ENCODE results near the gene SLC22A17.

The SLC22A17 gene

DNA sequence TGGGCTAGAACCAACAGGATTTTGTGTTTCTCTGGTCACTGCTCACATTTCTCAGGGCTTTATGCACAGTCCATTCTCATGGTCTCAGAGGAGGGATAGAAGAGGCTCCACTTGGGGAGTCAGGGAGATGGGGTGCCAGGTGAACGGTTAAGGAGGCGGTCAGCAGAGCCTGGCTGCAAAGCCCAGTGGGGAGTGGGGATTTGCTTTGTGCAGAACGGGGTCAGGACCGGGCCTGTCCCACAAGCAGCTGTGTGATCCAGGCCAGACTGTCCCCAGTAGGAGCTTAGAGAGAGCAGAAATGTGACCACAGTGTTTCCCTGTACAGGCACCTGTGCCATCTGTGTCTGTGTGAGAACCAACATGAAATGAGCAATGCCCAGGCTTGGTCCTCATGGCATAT is 28.3 kb upstream of the SLC22A17 start:
- DNase-seq: no peak

DNA sequence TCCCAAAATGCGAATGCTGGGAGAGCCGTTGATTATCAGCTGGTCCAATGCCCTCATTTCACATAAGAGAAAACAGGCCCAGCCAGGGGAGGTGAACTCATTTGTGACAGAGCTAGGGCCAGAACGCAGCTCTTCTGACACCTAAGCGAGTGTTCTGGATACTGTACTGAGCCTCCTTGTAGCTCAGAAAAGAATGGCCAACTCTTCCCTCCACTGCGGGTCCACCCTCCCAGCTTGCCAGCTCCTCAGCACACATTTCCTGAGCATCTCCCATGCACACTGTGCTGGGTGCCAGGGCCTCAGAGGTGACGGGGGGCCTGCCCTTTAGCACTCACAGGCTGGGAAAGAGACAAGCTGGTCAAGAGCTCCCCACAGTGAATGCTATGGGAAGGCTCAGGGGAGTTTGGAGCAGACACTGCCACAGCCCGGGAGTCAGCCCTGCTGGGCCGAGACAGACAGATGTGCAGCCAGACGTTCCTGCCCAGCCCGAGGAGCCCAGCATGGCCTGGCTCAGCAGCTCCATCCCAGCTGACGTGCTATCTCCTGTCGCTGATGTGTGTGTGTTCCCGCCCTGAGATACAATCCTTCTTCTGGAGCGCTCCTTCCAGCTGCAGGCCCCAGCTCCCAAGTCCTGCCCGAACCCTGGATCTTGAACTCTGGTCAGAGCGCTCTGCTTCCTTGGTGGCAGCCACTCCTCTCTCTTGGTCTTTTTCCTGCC is 27.7 kb upstream of the SLC22A17 start:
- DNase-seq: no peak

DNA sequence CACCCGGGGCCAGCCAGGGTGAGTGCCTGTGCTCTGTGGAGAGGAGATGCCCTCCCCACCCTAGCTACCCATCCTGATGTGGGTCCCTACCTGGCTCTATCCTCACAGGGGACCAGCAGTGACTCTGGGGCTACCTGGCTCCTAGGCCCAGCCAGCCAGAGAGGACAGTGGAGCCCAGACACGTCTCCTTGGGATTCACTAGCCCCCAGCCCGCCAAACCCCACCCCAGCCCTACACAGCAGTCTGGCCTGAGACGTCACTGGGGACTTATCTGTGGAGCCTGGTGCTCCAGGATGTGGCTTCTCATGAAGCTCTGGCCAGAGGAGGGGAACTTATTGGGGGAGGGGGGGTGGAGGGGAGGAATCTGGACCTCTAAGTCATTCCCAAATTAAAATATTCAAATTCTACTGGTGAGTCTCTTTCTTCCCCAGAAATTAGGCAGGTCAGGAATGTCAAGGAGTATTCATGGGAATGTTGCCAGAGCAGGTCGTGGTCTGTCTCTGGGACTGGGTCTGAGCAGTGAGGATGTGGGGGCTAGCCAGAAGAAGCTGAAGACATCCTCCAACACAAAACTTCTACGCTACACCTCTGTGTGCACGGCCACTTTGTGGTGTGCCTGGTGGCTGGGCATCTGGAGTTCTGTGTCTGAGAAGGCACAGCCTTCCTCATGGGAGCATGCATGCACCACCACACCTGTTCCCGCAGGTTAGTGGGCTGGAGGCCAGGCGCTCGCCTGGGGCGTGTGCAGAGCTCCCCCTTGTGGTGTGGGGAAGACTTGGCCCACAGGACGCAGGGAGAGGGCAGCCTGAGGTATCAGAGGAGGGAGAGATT is 26.9 kb upstream of the SLC22A17 start:
- peak; percentile 83 for DNase-seq

DNA sequence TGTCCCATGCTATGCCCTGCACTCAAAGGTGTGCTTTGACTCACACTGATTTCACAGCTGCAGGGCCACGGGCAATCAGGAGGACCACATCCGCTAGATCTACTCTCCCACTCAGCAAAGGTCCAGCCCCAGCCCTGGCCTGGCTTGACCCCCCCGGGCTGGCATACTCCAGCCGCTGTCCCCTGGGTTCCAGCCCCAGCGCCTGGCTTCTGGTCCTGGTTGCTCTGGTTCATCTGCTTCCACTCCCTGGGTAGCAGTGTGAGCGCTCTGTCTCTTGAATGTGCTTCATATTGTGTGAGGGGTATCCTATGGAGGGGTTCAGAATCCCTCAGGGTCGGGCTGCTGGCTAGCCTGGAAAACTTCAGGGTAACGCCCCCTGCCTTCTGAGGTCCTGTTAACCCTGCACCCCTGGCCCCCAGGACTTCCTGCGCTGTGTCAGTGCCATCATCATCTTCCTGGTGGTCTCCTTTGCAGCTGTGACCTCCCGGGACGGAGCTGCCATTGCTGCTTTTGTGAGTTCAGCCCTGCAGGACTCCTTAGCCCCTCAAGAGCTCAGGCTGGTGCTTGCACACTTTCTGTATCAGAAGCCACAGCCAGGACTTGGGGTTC is 26.0 kb upstream of the SLC22A17 start:
- no peak for DNase-seq

DNA sequence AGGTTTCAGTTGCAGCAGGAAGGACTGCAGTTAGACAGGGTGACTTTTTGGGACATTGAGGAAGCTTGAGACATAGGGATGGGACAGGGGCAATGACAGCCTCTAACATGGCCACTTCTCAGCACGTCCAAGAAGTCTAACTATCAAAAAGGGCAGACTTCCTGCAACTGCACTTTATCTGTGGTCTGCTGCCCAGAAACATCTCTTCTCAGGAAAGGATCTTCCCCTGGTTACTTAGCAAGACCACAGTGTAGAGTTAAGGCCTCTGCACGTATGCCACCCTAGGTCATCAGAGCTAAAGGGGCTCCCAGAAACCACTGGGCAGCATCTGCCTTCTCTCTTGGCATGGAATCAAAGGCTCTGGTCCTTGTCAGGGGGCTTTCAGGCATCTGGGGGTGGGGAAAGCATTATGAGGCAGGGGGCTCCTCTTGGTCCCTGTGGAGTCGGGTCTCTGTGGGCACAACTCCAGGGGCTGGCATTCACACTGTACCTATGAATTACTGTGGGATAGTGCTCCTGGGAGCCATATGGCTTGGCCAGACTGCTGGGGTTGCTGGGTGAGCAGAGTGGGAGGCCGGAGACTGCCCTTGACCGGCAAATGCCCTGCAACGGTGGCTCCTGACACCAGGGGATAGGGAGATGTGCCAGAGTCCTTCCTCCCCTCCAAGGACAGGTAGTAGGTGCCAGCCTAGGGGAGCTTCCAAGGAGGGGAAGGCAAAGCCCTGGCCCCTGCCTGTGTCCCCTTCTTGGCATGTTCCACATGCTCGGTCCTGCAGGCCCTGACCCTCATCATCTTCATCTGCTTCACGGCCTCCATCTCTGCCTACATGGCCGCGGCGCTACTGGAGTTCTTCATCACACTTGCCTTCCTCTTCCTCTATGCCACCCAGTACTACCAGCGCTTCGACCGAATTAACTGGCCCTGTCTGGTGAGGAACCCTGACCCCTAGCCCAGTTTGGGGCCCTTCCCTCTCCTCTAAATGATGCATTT is 25.2 kb upstream of the SLC22A17 start:
- no peak for DNase-seq

DNA sequence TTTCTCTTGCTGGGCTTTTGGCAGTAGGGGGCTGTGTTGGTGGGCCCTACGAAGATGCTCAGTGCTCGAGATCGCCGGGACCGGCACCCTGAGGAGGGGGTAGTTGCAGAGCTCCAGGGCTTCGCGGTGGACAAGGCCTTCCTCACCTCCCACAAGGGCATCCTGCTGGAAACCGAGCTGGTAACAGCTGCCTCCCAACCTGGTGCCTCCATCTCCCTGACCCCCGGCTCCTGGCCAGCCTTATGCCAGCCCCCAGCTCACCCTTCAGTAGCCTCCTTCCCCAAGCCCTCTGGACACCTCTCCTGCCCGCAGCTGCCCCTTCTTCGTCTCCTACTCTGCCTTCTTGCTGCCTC is 24.5 kb upstream of the SLC22A17 start:
- DNase-seq: no peak

DNA sequence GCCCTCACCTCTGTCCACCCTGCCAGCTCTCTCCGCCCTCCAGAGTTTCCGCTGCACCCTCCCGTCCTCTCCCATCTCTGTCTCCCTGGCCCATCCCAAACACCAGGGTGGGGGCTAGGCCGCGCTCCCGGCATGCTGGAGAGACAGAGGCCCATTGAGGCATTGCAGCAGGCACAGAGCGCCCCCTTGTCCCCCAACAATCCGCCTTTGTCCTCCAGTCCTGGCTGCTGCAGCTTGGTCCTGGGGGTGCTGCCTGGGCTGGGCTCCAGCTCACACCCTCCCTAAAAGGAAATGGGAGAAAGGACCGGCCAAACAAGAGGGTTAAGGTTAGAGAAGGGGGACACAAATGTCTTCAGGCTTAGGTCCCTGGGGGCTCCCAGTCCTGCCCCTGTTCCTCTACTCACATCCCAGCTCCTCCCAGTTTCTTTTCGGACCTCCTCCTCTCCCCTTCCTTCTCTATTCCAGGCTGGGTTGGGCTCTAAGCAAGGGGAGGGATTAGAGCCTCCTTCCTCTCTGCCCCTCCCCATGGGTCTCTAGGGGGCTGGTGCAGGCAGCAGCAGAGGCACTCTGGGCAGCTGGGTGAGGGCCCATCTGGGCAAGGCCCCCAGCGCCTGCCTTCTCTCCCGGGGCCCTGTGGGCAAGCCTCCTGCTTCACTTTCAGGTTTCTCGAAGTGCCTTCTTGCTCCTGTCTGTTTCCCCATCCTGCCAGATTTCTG is 24.0 kb upstream of the SLC22A17 start, which contains the start of gene CMTM5:
Gene CMTM5, plus strand, starts transcription at position 565 of the 716 bp plus-strand sequence. CDS start 206 bp downstream, outside the sequence.
- DNase-seq: peak; percentile 30

DNA sequence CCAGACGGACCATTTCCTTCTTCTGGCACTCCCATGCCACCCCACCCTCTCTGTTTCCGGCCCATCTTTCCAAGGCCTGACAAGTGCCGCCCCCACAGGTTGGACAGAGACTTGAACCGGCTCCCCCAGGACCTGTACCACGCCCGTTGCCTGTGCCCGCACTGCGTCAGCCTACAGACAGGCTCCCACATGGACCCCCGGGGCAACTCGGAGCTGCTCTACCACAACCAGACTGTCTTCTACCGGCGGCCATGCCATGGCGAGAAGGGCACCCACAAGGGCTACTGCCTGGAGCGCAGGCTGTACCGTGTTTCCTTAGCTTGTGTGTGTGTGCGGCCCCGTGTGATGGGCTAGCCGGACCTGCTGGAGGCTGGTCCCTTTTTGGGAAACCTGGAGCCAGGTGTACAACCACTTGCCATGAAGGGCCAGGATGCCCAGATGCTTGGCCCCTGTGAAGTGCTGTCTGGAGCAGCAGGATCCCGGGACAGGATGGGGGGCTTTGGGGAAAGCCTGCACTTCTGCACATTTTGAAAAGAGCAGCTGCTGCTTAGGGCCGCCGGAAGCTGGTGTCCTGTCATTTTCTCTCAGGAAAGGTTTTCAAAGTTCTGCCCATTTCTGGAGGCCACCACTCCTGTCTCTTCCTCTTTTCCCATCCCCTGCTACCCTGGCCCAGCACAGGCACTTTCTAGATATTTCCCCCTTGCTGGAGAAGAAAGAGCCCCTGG is 23.0 kb upstream of the SLC22A17 start:
- no peak for DNase-seq

DNA sequence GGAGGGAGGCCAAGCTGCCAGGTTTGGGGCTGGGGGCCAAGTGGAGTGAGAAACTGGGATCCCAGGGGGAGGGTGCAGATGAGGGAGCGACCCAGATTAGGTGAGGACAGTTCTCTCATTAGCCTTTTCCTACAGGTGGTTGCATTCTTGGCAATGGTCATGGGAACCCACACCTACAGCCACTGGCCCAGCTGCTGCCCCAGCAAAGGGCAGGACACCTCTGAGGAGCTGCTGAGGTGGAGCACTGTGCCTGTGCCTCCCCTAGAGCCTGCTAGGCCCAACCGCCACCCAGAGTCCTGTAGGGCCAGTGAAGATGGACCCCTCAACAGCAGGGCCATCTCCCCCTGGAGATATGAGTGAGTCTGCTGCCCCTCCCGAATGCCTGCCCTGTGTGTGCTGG is 20.4 kb upstream of the SLC22A17 start:
- DNase-seq: no peak

DNA sequence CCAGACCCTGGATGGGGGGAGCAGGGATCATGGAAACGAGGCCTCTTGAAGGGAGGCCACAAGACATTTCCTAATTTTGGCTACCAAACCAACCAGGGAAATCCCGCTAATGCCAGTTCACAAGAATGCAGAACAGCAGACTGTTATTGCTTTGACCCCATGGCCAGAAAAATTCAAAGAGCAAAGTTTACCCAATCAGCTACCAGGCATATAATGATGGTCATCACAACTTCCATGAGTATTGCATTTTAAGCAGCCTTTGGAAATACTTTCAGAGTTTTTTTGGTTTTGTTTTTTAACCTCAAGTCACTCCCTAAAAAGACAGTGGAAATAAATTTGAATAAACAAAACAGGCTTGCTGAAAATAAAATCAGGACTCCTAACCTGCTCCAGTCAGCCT is 19.8 kb upstream of the SLC22A17 start, which contains the start of gene IL25:
Gene IL25, plus strand, starts transcription at position 301 of the 400 bp plus-strand sequence.
- DNase-seq: no peak

DNA sequence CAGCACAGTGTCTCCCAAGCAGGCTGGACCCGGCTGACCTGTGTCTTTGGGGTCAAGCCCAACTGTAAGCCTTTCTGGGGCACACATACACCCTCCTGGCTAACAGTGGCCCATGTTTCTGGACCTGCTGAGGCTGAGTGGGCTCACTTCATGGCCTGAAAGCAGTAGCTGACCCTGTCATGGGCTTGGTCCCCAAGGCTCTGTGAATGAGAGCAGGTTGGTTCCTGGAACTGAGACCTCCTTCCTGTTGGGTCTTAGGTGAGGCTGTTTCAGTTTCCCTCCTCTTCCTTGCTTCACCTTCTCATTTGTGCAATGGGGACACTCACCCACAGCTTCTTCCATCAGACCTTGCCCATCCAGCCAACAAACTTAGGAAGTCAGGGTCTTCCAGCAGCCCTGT is 19.2 kb upstream of the SLC22A17 start:
- DNase-seq: no peak

DNA sequence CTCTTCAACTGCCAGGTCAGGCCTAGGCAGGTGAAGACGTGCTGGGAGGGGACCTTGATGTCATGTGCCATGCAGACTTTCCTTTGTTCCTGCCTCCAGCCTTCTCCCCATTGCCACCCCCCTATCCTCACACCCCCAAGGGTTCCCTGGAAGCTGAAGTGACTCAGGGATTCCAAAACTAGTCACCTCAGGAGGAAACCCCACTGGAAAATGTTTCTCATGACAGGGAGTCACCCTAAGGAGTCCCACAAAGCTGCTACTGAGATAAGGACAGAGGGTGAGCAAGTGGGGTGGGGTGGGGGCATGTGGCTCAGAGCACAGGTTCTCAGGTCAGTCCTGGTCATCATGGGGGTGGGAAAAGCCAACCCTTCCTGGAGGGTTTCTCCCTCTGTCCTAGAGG is 17.5 kb upstream of the SLC22A17 start:
- DNase-seq: no peak

DNA sequence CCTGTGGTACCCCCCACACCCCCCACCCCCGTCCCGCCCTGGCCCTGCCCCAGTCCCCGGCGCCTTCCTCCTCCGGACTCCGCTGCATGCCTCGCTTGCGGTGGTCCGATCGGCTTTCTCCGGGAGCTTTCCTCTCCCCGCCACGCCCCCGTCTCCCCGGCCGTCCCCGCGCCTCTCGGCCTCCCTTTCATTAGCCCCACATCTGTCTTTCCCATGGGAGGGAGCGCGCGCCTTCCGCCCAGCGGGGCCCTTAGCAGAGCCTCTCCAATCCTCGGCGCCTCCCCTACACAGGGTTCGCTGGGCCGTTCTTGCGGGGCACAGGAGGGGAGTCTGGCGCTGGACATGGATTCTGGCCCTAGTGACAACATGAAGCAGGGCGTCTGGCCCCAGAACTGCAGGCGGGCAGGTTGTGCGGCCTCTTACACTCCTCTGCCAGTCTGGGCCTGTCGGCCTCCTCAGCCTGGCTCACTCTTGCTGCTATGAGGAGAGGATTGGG is 13.8 kb upstream of the SLC22A17 start:
- peak; percentile 65 for DNase-seq

DNA sequence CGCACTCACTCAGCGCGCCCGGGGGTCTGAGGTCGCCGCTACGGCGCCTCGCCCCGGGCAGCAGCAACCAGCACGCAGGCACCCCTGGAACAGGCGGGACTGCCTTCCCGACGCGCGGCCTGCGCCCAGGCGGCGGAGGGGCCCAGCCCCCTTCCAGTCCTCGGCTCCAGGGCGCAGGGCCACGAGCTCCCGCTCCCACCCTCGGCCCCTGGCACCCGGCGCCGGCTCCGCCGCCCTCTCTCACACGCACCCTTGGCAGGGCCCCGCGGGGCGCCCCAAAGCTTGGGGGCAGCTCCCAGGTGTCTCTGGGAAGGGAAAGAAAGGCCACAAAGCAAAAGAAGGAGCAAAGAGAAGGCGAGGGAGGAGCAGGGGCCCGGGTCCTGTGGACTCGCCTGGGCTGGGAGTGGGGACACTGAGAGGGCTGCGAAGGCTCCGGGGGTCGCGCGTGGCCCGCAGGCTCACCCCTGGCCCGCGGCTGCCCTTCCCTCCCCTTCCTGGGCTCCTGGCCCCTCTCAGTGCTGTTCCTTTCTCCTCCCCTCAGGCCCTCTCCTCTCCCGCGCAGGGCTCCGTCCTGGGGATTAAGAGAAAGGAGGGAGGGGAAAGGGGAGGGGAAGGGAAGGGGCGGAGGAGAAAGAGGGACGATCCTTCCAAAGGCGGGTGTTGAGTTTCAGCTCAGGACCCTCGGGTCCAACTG is 13.2 kb upstream of the SLC22A17 start:
- peak; percentile 58 for DNase-seq

DNA sequence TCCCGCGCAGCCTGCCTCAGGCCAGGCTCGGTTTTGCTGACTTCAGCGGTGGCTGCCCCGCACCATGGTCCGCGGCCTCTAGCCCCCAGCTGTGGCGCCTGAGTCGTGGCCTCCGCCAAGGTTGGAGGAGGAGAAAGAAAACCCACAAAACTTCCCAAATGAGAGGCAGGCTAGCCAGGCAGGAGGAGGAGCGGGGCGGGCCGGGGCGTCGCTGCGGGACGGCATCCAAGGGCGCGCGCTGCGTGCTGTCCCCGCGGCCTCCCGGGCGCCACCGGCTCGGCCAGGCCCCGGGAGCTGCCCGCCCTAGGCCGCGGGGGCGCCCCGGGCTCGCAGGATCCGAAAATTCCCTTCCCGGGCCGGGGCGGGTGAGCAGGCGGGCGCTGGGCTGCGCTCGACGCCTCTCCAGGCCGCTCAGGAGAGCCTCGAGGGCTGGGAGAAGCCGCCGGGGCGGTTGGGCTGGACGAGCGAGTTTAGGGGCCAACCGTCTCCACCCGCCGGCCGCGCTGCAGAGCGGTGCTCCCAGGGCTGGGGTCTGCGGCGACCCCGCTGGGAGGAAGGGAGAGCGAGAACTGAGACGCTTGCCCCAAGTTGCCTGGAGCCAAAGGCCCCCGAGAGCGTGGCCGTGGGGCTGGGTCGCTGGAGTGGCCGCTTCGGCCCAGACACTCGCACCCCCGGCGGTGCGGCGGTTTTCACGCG is 12.5 kb upstream of the SLC22A17 start, which contains the start of gene EFS:
Gene EFS, minus strand, starts transcription at position 137 of the 696 bp plus-strand sequence. CDS start 147 bp downstream, outside the sequence.
- DNase-seq: no peak

DNA sequence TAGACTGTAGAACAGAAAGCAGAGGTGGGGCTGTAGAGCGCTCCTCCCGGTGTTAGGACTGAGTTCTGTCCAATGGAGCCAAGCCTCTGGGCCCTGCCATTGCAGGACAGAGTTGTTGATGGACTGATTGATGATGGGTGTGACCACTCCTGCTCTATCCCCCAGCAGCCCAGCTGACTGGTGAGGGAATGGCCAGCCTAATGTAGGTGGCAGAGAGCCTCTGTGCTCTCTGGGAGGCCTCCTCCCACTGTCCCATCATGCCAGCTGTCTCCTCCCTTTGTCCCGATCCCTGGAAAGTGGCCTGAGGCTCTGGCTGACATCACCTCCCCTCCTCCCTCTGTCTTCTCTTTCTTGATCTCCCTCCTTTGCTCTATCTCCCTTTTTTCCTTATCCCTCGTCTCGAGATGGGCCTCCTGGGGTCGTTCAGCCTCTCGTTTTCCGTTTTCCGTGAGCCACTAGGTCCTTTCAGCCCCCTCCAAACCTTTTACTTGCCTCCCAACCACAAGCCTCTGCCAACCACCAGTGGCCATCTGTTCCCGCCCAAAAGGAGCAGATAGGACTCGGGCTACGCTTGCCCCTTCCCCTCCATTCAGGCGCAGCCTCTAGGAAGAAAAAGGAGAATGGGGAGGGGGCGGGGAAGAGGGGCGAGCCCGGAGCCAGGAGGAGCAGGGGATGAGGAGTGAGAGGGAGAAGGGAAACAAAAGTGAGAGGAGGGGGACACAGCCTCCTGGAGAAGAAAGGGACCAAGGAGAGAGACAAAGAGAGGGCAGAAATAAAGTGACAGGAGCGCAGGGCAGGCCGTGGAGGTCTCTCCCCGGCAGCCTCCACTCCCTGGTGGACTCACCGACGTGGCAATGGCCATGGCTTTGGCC is 11.7 kb upstream of the SLC22A17 start:
- no peak for DNase-seq

DNA sequence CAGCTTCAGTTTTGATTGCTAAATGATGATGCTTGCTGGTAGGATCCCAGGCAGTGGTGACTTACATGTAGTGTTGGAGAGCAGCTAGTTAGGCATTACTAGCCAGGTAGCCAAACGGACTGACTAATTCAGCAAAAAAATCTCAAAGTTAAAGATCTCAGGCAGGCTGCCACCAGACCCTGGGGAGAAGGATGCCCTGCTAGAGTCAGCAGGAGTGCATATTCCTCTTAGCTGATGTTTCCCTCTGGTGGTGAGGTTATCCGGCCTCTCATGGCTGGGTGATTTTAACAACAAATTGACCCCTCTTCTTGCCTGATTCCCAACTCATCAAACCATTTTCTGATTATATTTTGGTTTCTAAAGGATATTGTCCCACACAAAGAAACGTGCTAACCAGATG is 9.5 kb upstream of the SLC22A17 start:
- no peak for DNase-seq

DNA sequence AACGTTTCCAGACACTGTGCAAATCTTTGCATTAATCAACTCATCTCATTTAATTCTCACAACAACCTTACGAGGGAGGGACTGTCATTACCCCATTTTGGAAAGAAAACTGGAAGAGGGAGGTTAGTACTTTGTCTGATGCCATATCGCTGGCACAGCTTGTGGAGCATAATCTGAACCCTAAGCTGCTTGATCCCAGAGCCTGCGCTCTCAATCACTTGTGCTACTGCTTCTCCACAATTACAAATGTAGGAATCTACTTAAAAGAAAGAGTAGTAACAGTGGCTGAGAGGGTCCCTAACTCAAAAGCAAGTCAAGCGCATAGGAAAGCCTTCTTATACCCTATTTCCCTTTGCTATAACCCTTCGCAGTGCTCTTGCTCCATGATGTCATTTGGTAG is 9.1 kb upstream of the SLC22A17 start:
- DNase-seq: no peak

DNA sequence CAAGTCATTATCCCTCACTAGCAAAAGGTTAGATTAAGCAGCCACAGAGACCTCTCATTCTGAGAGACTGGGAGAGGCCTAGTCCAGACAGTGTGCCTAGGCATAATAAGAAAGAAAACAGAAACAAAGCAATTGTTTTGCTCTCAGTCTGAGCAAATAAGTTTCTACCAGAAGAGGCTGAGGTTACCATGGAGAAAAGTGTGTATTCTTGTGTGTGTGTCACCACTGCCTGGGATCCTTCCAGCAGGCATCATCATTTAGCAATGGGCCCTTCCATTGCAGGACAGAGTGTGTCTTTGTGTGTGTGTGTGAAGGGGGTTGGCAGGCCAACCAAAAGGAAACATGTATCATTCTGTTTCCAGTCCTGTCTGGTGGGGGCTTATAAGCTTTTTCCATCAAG is 8.6 kb upstream of the SLC22A17 start:
- DNase-seq: no peak

Measured in NCI-H69 (cell line).